Activated naive CD4-positive, alpha-beta T cell treated with anti-CD3 and anti-CD28 coated beads, Interleukin-2, amount 10 ng/mL, durations not matched to agents 5 hours and 36 hours (primary cell): ENCODE data around the gene NSFL1C. TPM values are rescaled to one million over a fixed set of nuclear protein-coding genes. Genes with fewer than 3 reads are reported as not detected.

Experiments
- total RNA-seq, 2 experiments: library from RNA; stranded (reverse); gene quantifications; one replicate each; pipeline ENCODE4 v1.2.3, GENCODE V29; 2021

The NSFL1C gene
- total RNA-seq, result 10 to 100 TPM; 55.3 to 57.1 TPM

GRCh38 chr20:1466211-1467081 lies at the start of gene NSFL1C:
Gene NSFL1C, minus strand, starts transcription at chr20:1466849. Its CDS starts 25 bp downstream, at chr20:1466824.

GRCh38 chr20:1491281-1491840 lies 24.7 kb upstream of the NSFL1C start, which contains the start of gene SIRPB2:
Gene SIRPB2, minus strand, starts transcription at chr20:1491420. Its CDS starts 61 bp downstream, at chr20:1491359.

DNA sequence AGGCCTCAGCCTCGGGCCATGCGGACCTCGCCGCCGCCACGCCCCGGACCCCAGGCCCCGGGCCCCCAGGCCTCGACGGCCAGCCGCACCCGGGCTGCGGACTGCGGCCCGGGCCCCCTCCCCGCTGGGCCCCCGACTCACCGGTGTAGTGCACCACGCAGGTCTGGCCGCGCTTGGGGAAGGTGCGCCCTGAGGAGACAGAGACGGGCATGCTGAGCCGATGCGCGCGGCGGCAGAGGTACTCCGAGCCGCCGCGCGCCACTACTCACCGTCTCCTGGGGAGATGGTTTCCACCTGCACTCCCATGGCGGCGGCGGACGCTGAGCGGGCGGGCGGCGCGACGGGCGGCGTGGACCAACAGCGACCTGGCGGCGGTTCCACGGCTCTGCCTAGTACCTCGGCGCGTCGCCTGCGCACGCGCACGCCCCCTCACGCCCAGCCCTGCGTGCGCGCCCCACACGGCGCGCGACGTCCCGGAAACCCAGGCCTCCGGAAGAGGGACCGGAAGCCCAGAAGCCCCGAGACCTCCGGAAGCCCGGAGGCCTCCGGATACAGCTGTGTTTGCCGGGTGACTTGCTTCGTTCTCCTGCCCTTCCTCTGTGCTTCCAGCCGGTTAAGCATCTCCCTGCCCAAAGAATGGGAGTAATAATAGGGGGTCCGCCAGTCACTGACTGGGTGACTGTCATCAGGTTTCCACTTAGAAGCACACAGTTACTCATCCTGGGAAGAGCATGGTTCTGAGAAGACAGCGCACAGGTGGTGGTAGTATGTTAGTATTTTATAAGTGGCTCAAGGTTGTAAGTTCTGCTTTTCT lies 73.7 kb downstream of the NSFL1C start, which contains the start of gene FKBP1A:
FKBP1A (minus strand) TSS at position 362 of the 814 bp plus-strand sequence; CDS start at position 306, 56 bp downstream.

Other genes starting within 250 kb of the NSFL1C start
- gene RAD21L1, start 240.8 kb downstream of the NSFL1C start, total RNA-seq, result not detected
- 1 to 10 TPM; 8.9 to 9.4 TPM for gene SNPH, start 200.6 kb downstream of the NSFL1C start, total RNA-seq
- 1 to 10 TPM; 2.6 to 2.7 TPM for gene SDCBP2, start 137.7 kb downstream of the NSFL1C start, total RNA-seq
- 100 to 1,000 TPM; 208 to 214 TPM for gene FKBP1A, start 73.8 kb downstream of the NSFL1C start, total RNA-seq
- gene SIRPB2, start 24.6 kb upstream of the NSFL1C start, total RNA-seq, result not detected
- gene SIRPD, start 90.9 kb upstream of the NSFL1C start, total RNA-seq, result under 1 TPM in 1 of 2 experiments, not detected in 1; 0.13 TPM
- 1 to 10 TPM; 5.4 to 7.4 TPM for gene SIRPB1, start 153.2 kb upstream of the NSFL1C start, total RNA-seq
- 100 to 1,000 TPM; 108 to 113 TPM for gene SIRPG, start 190.9 kb upstream of the NSFL1C start, total RNA-seq